C1 segment of cervical spinal cord (tissue), 14 donors: ENCODE measurements around the gene AMH.

ENCODE experiments used
- DNase-seq, 14 donors: peaks; one replicate each; lab custom pipeline; 2025; lab: John Stamatoyannopoulos, UW

The AMH gene

DNA sequence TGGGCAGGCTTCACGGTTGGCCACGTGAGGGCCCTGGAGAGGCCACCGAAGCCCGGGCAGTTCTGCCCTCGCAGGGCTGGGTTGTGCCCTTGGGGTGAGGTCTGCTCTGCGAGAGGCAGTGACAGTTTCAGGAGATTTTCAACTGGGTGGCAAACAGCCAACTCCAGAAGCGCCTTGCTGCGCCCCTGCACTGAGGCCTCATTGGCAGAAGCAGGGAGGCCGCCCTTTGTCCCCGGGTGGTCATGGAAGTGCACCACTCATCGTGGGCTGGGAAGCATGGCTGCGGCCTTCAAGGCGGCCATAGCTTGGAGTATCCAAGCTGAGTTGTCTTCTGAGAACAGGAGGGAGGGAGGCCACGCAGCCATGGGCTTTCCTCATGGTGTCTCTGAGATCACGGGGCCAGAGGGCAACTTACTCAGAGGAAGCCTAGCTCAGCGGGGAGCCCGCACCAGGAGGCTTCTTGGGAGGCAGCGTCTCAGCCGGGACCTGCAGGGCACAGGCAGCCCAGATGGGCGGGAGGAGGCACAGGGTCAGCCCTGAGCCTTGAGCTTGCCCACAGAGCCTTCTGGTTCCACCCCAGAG, 27.8 kb upstream of the AMH start:
- DNase-seq, result no peak

- no peak for DNase-seq
Observed at GRCh38 chr19:2221918-2222317, 27.2 kb upstream of the AMH start.

- DNase-seq, result no peak
Observed at GRCh38 chr19:2223391-2223790, 25.7 kb upstream of the AMH start.

- no peak for DNase-seq
Observed at GRCh38 chr19:2223959-2224358, 25.2 kb upstream of the AMH start.

DNA sequence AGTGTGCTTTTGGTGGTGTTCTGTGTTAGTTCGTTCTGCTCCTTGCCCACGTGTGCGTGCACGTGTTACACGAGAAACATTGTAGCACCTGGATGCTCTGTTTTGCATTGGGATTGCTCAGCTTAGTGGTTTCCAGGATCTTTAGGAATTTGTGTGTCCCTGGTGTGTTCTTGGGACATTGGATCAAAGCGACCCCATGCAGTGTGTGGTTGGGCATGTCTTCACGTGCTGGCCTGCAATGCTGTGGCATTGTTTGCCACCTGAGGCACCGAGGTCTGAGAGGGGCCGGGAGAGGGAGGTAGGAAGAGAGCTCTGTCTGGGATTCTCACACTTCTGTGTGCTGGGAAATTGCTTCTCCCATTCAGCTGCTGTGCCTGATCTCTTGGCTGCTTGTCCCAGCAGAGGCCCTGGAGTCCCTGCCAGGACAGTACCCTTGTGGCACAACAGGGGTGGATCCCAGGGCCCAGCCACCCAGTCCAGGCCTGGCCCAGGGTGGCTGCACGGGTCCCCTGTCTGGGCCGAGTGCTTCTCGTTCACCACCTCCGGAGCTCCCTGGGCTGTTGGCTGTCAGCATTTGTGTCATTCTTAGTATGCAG, 24.3 kb upstream of the AMH start:
- DNase-seq, result no peak

GRCh38 chr19:2225415-2226050, 23.6 kb upstream of the AMH start:
- no peak for DNase-seq

- peak in 2 of 14 donors; percentile 23 to 91 for DNase-seq
Observed at GRCh38 chr19:2226051-2226839, 22.9 kb upstream of the AMH start.

DNA sequence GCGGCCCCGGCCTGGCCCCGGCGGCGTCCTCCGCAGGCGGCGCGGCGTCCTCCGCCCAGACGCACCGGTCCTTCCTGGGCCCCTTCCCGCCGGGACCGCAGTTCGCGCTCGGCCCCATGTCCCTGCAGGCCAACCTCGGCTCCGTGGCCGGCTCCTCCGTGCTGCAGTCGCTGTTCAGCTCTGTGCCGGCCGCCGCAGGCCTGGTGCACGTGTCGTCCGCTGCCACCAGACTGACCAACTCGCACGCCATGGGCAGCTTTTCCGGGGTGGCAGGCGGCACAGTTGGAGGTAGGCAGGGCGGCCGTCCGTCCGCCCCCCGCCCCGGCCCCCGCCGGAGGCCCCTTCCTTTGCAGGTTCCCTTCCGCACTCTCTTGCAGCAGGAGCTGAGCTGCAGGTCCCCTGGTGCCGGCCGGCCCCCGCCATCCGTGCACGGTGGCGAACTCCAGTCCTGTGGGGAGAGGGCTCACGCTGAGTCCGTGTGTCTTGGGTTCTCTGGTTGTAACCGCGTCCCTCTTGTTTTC, 22.2 kb upstream of the AMH start:
- no peak for DNase-seq

DNA sequence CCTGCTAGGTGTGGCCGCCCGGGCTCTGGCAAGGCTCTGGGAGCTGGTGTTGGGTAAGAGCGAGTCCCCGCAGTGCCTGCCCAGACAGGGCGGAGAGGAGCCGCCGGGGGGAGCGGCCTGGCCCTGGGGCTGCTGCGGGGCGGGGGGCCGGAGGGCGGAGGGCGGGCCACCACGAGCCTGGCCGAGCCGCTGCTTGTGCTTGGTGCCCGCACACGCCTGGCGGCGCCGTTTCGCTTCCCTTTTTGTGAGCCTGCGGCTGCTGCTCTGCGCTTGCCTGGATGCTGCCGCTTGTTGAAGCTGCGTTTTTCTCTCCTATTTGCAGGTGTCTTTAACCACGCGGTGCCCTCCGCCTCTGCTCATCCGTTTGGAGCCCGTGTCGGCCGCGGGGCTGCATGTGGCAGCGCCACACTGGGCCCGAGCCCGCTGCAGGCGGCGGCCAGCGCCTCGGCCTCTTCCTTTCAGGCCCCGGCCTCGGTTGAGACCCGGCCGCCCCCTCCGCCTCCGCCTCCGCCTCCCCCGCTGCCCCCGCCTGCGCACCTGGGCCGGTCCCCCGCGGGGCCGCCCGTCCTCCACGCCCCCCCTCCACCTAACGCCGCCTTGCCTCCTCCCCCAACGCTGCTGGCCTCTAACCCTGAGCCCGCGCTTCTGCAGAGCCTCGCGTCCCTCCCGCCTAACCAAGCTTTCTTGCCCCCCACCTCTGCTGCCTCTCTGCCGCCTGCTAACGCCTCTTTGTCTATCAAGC, 21.5 kb upstream of the AMH start:
- peak in 4 of 14 donors; percentile 6 to 53 (median 25) for DNase-seq

- DNase-seq, result peak in 1 of 14 donors; percentile 9
Observed at GRCh38 chr19:2228157-2229030, 20.7 kb upstream of the AMH start.

GRCh38 chr19:2229103-2230032, 19.8 kb upstream of the AMH start:
- DNase-seq, result no peak

DNA sequence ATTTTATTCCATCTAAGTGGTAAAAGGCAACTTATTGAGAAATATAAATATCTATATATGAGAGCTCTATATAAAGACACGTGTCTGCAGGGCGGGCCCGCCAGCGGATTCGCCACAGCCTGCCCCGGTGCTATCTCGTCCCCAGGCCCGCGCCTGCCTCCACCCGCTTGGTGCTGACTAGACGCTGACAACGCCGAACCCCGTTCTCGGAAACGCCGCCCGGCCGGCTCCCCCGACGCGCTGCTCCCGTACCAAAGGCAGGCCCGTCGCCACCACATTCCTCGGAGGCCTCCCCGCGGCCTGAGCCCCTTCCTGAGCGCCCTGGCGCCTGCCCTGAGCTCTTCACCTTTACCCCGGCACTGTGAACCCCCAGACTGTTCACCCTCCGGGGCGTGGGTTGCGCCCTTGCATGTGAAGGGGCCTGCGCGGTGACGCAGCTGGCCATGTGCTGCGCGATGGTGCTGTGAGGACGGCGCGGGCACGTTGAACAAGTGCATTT, 19.0 kb upstream of the AMH start:
- no peak for DNase-seq

- no peak for DNase-seq
Observed at GRCh38 chr19:2230807-2231533, 18.2 kb upstream of the AMH start.

DNA sequence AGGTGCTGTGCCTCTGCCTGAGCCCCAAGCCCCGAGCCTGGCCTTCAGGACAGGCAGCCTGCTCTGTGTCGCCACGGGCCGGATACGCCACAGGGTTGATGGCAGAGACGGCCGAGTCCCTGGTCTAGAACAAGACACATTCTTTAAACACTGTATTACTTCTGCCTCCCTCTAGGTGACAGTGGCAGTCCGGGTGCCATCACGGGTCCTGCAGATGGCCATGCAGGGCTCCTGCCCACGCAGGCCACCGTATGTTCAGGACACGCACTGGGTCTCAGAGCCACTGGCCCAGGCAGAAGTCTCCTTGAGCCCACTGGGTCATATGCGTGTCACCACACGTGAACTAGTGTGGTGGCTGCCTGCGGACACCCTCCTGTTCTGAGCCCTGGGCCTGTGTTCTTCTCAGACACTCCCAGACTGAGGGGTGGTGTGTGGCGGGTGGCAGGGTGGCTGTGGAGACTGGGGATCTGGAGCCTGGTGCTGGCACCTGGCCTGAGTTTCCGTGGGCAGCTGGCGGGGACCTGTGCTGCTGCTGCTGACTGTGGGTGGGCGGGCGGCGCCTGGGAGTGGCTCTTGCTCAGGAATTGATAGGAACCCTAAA, 17.4 kb upstream of the AMH start:
- peak in 1 of 14 donors; percentile 16 for DNase-seq

- DNase-seq, result no peak
Observed at GRCh38 chr19:2232286-2233151, 16.6 kb upstream of the AMH start.

DNA sequence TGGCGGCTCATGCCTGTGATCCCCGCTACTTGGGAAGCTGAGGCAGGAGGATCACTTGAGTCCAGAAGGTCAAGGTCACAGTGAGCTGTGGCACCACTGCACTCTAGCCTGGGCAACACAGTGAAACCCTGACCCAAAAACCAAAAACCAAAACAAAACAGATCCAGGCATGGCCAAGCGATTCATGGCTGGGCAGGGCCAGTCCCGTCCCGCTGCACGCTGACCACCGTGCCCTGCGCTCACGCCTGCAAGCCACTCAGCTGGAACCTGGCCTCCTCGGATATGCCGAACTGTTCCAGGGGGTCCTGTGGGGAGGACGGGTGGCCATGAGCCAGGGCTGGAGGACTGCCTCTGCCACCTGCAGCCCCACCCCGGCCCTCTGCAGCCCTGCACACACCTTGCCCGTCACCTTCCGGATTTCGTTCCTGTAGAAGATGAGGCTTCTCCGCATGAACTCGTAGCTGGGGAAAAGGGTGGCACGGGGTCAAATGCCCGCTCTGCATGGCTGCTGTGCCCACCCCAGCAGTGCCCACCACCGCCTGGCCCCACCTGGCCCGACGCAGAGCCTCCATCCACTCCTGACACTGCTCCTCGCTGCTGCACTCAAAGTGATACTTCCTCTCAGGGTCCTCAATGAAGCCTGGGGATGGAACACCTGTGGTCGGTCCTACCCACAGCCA, 15.4 kb upstream of the AMH start:
- DNase-seq, result no peak

GRCh38 chr19:2234996-2235380, 14.1 kb upstream of the AMH start:
- DNase-seq, result no peak
